ENCODE results near the gene SCN5A. TPM values are rescaled to one million over a fixed set of nuclear protein-coding genes. Genes with fewer than 3 reads are reported as not detected.

SCN5A gene
- total RNA-seq, 1 donor from 2014 or later = 6.5 TPM

- no peak for DNase-seq
These were observed 29.3 kb downstream of the SCN5A start for GRCh38 chr3:38620236-38620635.

DNA sequence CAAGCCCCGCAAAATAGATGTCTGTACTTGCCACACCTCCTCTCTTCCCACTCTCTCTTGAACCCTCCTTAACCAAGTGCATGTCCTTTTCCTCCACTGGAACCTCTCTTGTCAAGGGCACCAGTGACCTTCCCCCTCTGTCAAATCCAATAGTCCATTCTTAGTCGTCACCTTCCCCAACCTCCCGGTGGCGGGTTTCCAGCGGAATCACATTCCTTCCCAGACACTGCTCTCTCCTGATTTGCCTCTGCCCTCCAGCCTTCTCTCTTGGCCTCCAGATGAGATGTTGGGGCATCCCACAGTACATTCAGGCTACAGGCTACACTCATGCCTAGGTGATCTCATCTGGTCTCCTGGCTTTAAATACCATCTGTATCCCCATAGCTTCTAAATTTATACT, 31.1 kb downstream of the SCN5A start:
- no peak for DNase-seq

DNA sequence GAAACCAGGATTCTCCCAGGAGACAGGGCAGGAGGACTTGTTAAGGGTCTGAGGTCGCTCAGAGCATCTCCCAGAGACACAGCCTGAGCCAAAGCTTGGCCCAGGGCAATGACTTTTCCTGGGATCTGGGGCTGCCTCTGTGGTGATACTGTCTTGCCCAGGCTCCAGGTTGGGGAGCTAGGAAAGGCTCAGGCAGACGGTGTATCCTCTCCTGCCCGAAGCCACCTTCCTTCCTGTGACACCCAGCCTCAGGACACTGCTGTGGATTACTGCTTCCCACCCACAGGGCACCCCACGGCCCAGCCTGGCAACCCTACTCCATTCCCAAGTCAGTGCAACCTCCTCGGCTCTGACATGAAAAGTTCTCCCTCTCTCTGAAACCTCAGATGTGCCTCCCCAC, 31.9 kb downstream of the SCN5A start:
- DNase-seq = no peak

- DNase-seq = no peak
These were observed 32.4 kb downstream of the SCN5A start for GRCh38 chr3:38617137-38617536.

GRCh38 chr3:38616658-38617057, 32.8 kb downstream of the SCN5A start:
- no peak for DNase-seq

- DNase-seq = no peak
These were observed 33.4 kb downstream of the SCN5A start for GRCh38 chr3:38616111-38616510.

- no peak for DNase-seq
These were observed 34.7 kb downstream of the SCN5A start for GRCh38 chr3:38614651-38615352.

- no peak for DNase-seq
These were observed 35.4 kb downstream of the SCN5A start for GRCh38 chr3:38614091-38614490.

GRCh38 chr3:38613426-38613825, 36.1 kb downstream of the SCN5A start:
- no peak for DNase-seq

DNA sequence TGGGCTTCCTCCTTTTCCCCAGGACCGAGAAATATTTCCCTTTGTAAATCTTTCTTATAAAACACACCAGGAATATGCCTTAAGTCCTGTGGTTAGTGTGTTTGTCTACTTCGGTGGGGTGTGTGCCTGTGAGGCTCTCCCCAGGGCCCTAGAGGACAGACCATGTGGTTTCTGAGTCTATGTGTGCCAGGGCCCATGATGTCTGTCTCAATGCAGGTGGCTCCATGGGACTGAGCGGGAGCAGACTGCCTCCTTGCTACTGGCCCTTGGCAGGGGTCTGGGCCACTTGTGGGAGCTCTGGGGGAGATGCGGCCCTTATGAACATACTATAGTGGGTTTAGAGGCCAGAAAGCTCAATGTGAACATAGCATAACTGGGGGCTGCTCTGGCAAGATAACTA, 37.6 kb downstream of the SCN5A start:
- no peak for DNase-seq

GRCh38 chr3:38610934-38611333, 38.6 kb downstream of the SCN5A start:
- DNase-seq = no peak

DNA sequence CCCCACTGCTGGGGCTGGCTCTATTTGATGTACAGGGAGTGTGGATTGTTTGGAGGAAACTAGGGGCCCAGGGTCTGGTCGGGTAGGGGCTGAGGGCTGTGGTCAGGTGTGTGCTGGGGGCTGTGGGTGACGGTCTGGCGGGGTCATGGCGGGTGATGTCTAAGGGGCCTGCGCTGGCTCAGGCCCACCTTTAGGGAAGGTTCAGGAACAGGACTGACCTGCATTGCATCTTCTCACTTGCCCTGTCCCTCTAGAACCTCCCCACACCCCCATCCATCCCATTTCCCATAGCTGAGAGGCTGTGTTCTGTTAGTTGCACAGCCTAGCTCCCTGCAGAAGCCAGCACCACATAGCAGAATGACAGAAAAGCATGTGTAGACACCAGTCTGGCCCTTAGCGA, 39.1 kb downstream of the SCN5A start:
- DNase-seq = no peak

DNA sequence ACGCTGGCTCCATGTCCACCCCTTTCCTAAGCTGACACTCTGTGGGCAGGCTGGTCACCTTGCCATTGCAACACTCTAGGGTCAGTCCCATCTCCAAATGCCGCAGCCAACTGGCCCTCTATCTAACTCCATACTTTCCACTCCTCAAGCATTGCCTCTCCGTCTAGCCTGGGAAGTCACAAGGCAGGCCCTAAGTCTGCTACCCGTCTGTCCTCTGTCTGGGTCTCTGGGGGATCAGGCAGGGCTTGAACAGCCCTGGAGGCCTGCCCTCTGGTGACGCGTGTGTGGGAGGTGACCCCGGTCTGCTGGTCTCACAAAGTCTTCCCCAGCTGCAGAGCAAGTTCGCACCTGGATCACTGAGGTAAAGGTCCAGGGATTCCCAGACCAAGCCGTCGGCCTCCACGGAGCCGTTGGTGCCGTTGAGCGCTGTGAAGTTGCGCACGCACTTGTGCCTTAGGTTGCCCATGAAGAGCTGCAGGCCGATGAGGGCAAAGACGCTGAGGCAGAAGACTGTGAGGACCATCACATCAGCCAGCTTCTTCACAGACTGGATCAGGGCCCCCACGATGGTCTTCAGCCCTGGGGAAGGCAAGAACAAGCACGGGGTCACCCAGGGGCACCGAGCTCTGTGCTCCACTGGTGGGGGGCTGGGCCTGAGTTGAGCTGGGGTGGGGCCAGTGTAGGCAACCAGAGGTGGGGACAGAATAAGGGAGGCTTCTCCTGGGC, 39.9 kb downstream of the SCN5A start:
- DNase-seq = no peak

DNA sequence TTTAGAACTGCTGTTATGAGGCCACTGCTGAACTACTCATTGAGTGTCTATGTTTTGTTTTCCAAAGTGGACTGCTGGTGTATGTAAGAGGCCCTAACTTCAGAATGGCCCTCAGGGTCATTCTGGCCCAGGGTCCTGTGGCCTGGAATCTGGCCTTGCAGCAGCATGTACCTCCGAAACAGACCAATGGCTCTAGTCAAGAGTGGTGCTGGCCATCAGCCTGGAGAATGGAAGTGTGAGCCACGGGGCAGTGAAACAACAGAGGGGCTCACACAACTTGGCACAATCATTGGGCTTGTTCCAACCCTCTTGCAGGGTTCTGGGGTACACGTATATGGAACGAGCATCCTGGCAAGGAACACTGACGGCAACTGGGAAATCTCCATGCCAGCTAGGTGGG, 40.5 kb downstream of the SCN5A start:
- no peak for DNase-seq

DNA sequence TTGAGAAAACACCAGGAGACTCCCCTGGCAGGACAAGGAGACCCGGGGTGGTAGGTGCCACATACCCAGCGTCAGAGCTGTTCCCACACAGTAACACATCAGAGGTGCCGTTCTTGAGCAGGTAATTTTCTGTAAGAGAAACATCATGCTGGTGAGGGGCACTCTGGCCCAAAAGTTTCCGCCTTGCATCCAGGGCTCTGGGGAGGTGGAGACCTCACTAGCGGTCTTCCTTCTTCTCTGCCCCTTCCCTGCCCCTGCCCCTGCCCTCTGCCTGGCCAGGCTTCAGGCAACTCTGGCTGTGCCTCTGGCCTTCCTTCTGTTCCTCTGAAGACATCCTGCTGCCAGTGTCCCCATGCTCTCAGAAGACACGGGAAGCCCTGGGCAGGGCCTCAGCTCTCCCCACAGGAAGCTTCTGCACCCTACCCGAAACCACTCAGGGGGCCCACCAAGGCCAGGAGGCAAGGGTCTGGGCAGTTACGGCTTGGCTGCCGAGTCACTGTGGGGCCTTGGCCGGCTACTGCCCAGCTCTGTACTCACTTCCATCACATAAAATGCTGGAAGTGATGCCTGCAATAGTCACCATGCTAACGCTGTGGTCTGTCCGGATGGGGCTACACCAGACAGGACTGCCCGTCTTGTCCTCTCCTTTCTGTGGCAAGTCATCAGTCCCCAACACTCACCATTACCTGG, 41.3 kb downstream of the SCN5A start:
- no peak for DNase-seq

DNA sequence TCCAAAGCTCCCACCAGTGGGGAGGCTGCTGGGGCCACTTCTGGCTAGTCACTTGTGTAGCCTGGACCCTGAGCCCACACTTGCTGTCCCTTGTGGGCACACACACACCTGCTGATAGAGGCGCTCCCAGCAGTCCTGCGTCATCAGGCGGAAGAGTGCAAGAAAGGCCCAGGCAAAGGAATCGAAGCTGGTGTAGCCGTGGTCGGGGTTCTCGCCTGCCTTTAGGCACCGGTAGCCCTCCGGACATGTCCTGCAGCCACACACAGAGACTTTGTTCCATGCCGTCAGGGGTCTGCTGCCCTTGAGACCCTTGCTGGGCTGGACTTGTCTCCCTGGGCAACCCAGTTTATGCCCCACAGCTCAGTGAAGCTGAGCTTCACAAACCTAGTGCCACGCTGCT, 42.9 kb downstream of the SCN5A start:
- no peak for DNase-seq

DNA sequence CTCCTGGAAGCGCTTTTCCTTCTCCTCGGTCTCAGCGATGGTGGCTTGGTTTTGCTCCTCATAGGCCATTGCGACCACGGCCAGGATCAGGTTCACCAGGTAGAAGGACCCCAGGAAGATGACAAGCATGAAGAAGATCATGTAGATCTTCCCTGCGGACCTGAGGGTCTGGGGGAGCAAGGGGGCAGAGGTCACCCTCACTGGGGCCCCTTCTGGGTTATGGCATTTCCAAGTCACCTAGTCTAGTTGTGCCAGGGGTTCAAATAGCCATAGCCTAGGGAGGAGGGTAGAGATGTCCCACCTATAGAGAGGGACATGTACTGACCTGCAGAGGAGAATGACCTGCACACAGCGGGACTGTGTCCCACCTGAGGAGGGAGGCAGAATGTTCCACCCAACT, 43.5 kb downstream of the SCN5A start:
- DNase-seq = no peak

GRCh38 chr3:38604246-38604645, 45.2 kb downstream of the SCN5A start:
- DNase-seq = no peak

GRCh38 chr3:38603731-38604131, 45.8 kb downstream of the SCN5A start:
- no peak for DNase-seq

- no peak for DNase-seq
These were observed 46.8 kb downstream of the SCN5A start for GRCh38 chr3:38602576-38603250.

- no peak for DNase-seq
These were observed 47.4 kb downstream of the SCN5A start for GRCh38 chr3:38601956-38602550.

GRCh38 chr3:38600551-38600950, 48.9 kb downstream of the SCN5A start:
- DNase-seq = no peak

DNA sequence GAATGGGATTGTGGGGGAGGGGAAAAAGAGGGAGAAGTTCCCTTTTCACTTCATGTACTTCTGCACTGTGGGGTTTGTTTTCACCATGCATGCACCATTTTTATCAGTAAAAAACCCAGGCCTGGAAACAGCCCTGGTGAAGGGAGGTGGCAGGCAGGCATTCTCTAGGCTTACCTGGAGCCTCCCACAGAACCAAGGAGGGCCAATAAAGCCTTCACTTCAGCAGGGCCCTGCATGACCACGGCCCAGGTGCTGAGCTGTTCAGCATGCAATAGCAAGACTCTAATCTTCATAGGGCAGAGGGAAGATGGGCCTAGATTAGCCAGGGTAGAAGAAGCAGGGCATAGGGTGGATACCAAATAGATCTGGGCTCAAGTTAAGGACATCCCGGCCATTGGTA, 49.6 kb downstream of the SCN5A start:
- DNase-seq = no peak
